SK-N-SH (cell line): ENCODE measurements around the gene RAB22A. TPM values are rescaled to one million over a fixed set of nuclear protein-coding genes. Genes with fewer than 3 reads are reported as not detected.

ENCODE experiments used
- CTCF ChIA-PET: fragments of 300-600, 350-600 bp; formaldehyde crosslinking; extraction: SDS; loops from one replicate; lab custom pipeline; 2021; lab: Yijun Ruan, JAX
- POLR2A ChIA-PET: fragments of 350-600 bp; sonication (Branson Sonifier 250); formaldehyde crosslinking; extraction: SDS; loops from one replicate; lab custom pipeline; 2020; ENCODE audit warnings: antibody characterized with exemption, inconsistent platforms; lab: Yijun Ruan, JAX
- DNase-seq: peaks from one replicate; pipeline ENCODE4 v3.0.0; 2012
- H2AFZ ChIP-seq: fragments of 200-600 bp; sonication (generic); 2 replicates; pipeline ENCODE4 v1.8.1; 2016; ENCODE audit warnings: antibody characterized with exemption, mild to moderate bottlenecking, low read depth
- H3F3A ChIP-seq: fragments of 200-600 bp; sonication (generic); replicated peaks from 2 replicates; pipeline ENCODE3; 2016; ENCODE audit warnings: antibody characterized with exemption, mild to moderate bottlenecking; ENCODE audit not compliant: insufficient read depth
- H3K27ac ChIP-seq, 2 experiments: fragments of 200-500 bp in 1 of 2; fragments of 200-600 bp in 1 of 2; sonication (Bioruptor generic) in 1 of 2; sonication (generic), shearing (Covaris generic) in 1 of 2; 2 replicates each; pipeline versions ENCODE4 v1.5.1 to v1.6.1; 2014 to 2016; ENCODE audit warnings: low read depth in 2 of 2, inconsistent platforms in 1 of 2, low read length in 1 of 2, mild to moderate bottlenecking in 1 of 2, mixed read lengths in 1 of 2
- H3K27me3 ChIP-seq: fragments of 200-600 bp; sonication (generic), shearing (Covaris generic); 2 replicates; pipeline ENCODE4 v1.6.1; 2016; ENCODE audit warnings: mixed run types; ENCODE audit not compliant: insufficient read depth
- H3K36me3 ChIP-seq, 2 experiments: fragments of 200-500 bp in 1 of 2; fragments of 200-600 bp in 1 of 2; sonication (Bioruptor generic) in 1 of 2; sonication (generic) in 1 of 2; replicated peaks in 1 of 2; 2 replicates each; pipeline versions ENCODE3 to v1.5.1; 2014 to 2016; ENCODE audit warnings: low read length in 1 of 2, mild to moderate bottlenecking in 1 of 2; ENCODE audit not compliant: insufficient read depth in 2 of 2, control insufficient read depth in 1 of 2
- H3K4me1 ChIP-seq, 2 experiments: fragments of 200-500 bp in 1 of 2; fragments of 200-600 bp in 1 of 2; sonication (Bioruptor generic) in 1 of 2; sonication (generic), shearing (Covaris generic) in 1 of 2; 2 replicates each; pipeline versions ENCODE4 v1.5.1 to v1.6.1; 2014 to 2016; ENCODE audit warnings: low read depth in 1 of 2, low read length in 1 of 2, mixed run types in 1 of 2; ENCODE audit not compliant: insufficient read depth in 2 of 2, control insufficient read depth in 1 of 2
- H3K4me2 ChIP-seq: fragments of 200-600 bp; sonication (generic), shearing (Covaris generic); 2 replicates; pipeline ENCODE4 v1.6.1; 2017; ENCODE audit warnings: mixed run types
- H3K4me3 ChIP-seq, 2 experiments: fragments of 200-500 bp in 1 of 2; fragments of 200-600 bp in 1 of 2; sonication (Bioruptor generic) in 1 of 2; sonication (generic), shearing (Covaris generic) in 1 of 2; 2 replicates each; pipeline versions ENCODE4 v1.5.1 to v1.8.1; 2014 to 2016; ENCODE audit warnings: low read depth in 2 of 2, inconsistent platforms in 1 of 2, low read length in 1 of 2, mild to moderate bottlenecking in 1 of 2, mixed read lengths in 1 of 2, moderate library complexity in 1 of 2
- H3K79me2 ChIP-seq: fragments of 200-600 bp; sonication (generic); 2 replicates; pipeline ENCODE4 v1.8.1; 2017; ENCODE audit warnings: mild to moderate bottlenecking; ENCODE audit not compliant: insufficient read depth
- H3K9ac ChIP-seq: fragments of 200-600 bp; sonication (generic); 2 replicates; pipeline ENCODE4 v1.6.1; 2017; ENCODE audit warnings: mixed run types
- H3K9me2 ChIP-seq: fragments of 200-600 bp; sonication (generic); 2 replicates; pipeline ENCODE4 v1.6.1; 2017; ENCODE audit warnings: mixed run types
- H3K9me3 ChIP-seq: fragments of 200-600 bp; sonication (generic); 2 replicates; pipeline ENCODE4 v1.6.1; 2017; ENCODE audit warnings: mixed run types, mild to moderate bottlenecking, moderate library complexity
- H4K20me1 ChIP-seq: fragments of 200-600 bp; sonication (generic); 2 replicates; pipeline ENCODE4 v1.6.1; 2017; ENCODE audit warnings: mild to moderate bottlenecking, mixed run types; ENCODE audit not compliant: insufficient read depth
- CHD2 ChIP-seq: fragments of 150-350 bp; IDR thresholded peaks from 2 replicates; pipeline ENCODE4 v1.6.1; 2018; ENCODE audit warnings: low read length; ENCODE audit not compliant: partially characterized antibody
- ELF1 ChIP-seq: IDR thresholded peaks from 2 replicates; pipeline ENCODE4 v1.4.0; 2012
- EZH2phosphoT487 ChIP-seq: fragments of 200-600 bp; sonication (generic); IDR thresholded peaks from 2 replicates; pipeline ENCODE4 v1.6.1; 2017; ENCODE audit warnings: low read depth, mixed run types, mild to moderate bottlenecking, antibody characterized with exemption, moderate library complexity, borderline replicate concordance
- FOSL2 ChIP-seq: IDR thresholded peaks from 2 replicates; pipeline ENCODE4 v1.4.0; 2012; ENCODE audit warnings: low read depth, mild to moderate bottlenecking, moderate library complexity, borderline replicate concordance
- FOXM1 ChIP-seq: IDR thresholded peaks from 2 replicates; pipeline ENCODE4 v1.4.0; 2012; ENCODE audit warnings: low read depth, mild to moderate bottlenecking
- JUND ChIP-seq: IDR thresholded peaks from 2 replicates; pipeline ENCODE4 v1.4.0; 2012
- MAX ChIP-seq: IDR thresholded peaks from 2 replicates; pipeline ENCODE4 v1.4.0; 2012; ENCODE audit warnings: low read depth
- NRF1 ChIP-seq: IDR thresholded peaks from 2 replicates; pipeline ENCODE4 v1.6.1; 2012; ENCODE audit warnings: low read depth, mild to moderate bottlenecking, low read length
- POLR2AphosphoS5 ChIP-seq: IDR thresholded peaks from 2 replicates; pipeline ENCODE4 v1.6.1; 2012; ENCODE audit warnings: low read depth, low read length
- RAD21 ChIP-seq: IDR thresholded peaks from 2 replicates; pipeline ENCODE4 v1.6.1; 2012; ENCODE audit warnings: mild to moderate bottlenecking, low read length
- RFX5 ChIP-seq: IDR thresholded peaks from 2 replicates; pipeline ENCODE4 v1.6.1; 2012; ENCODE audit warnings: mild to moderate bottlenecking, improper control_type of control experiment, low read length
- RXRA ChIP-seq: IDR thresholded peaks from 2 replicates; pipeline ENCODE4 v1.4.0; 2012; ENCODE audit warnings: low read depth, mild to moderate bottlenecking, borderline replicate concordance
- SIN3A ChIP-seq: IDR thresholded peaks from 2 replicates; pipeline ENCODE4 v1.6.1; 2012; ENCODE audit warnings: low read depth, mild to moderate bottlenecking, low read length, moderate library complexity, borderline replicate concordance
- YY1 ChIP-seq: IDR thresholded peaks from 2 replicates; pipeline ENCODE4 v1.4.0; 2012; ENCODE audit warnings: low read depth, mild to moderate bottlenecking
- ZBTB33 ChIP-seq: IDR thresholded peaks from 2 replicates; pipeline ENCODE4 v1.4.0; 2012; ENCODE audit warnings: low read depth, borderline replicate concordance
- WGBS: methylation state at CpG from one replicate; pipeline ENCODE4 v1.1.6; 2017; ENCODE audit warnings: low lambda C conversion rate; 5-methylcytosine and 5-hydroxymethylcytosine counted together
- polyA plus RNA-seq, 3 experiments: library from polyadenylated mRNA; depleted of rRNA; stranded (reverse); fragments of >200 nt; gene quantifications; 2 replicates each; pipeline ENCODE4 v1.2.3, GENCODE V29; 2012
- TF ChIP-seq, protein P1 (sequence below): fragments of 200-600 bp; sonication (generic); IDR thresholded peaks from 2 replicates; pipeline ENCODE4 v1.6.1; 2017; ENCODE audit warnings: antibody characterized with exemption, mild to moderate bottlenecking, moderate library complexity
- TF ChIP-seq, protein P2 (sequence below): IDR thresholded peaks from 2 replicates; pipeline ENCODE4 v1.6.1; 2012; ENCODE audit warnings: mild to moderate bottlenecking, low read depth, low read length, moderate library complexity
- TF ChIP-seq, protein P3 (sequence below): IDR thresholded peaks from 2 replicates; pipeline ENCODE4 v1.4.0; 2012; ENCODE audit warnings: low read depth, borderline replicate concordance

Gene RAB22A
- polyA plus RNA-seq, 1 of the 3 experiments (the other 2 are of a cell fraction): 10.7 TPM

- Histone ChIP-seq H4K20me1 (peaks cover 79% of the 10 kb centered on the region), H3K79me2 (peaks cover 99% of the 10 kb centered on the region), H3K9me2 (no peaks in the 10 kb centered on the region), H3K27ac (no peak overlapping the region), H3K4me1 (peaks cover 0 to 12% of the 10 kb centered on the region in 2 experiments; a peak in 3 of 4 replicates), H3K27me3 (no peaks in the 10 kb centered on the region), H2AFZ (no peak overlapping the region), H3K9me3 (no peaks in the 10 kb centered on the region), H3K4me3 (no peak overlapping the region), H3K36me3 (peaks cover 0 to 15% of the 10 kb centered on the region in 2 experiments), H3F3A (peaks cover under 1% of the 10 kb centered on the region), H3K9ac (no peak overlapping the region)
- ChIA-PET POLR2A (no interaction called here), CTCF (no interaction called here)
- no peak for DNase-seq
- 98% methylated on average over 5 of the region's 5 CpGs for WGBS
- TF ChIP-seq RXRA: no peak
- no peak for TF ChIP-seq EZH2phosphoT487
- TF ChIP-seq, protein P1, sequence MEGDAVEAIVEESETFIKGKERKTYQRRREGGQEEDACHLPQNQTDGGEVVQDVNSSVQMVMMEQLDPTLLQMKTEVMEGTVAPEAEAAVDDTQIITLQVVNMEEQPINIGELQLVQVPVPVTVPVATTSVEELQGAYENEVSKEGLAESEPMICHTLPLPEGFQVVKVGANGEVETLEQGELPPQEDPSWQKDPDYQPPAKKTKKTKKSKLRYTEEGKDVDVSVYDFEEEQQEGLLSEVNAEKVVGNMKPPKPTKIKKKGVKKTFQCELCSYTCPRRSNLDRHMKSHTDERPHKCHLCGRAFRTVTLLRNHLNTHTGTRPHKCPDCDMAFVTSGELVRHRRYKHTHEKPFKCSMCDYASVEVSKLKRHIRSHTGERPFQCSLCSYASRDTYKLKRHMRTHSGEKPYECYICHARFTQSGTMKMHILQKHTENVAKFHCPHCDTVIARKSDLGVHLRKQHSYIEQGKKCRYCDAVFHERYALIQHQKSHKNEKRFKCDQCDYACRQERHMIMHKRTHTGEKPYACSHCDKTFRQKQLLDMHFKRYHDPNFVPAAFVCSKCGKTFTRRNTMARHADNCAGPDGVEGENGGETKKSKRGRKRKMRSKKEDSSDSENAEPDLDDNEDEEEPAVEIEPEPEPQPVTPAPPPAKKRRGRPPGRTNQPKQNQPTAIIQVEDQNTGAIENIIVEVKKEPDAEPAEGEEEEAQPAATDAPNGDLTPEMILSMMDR: no peak
- no peak for TF ChIP-seq YY1
- no peak for TF ChIP-seq CHD2
- no peak for TF ChIP-seq FOSL2
- TF ChIP-seq, protein P2, sequence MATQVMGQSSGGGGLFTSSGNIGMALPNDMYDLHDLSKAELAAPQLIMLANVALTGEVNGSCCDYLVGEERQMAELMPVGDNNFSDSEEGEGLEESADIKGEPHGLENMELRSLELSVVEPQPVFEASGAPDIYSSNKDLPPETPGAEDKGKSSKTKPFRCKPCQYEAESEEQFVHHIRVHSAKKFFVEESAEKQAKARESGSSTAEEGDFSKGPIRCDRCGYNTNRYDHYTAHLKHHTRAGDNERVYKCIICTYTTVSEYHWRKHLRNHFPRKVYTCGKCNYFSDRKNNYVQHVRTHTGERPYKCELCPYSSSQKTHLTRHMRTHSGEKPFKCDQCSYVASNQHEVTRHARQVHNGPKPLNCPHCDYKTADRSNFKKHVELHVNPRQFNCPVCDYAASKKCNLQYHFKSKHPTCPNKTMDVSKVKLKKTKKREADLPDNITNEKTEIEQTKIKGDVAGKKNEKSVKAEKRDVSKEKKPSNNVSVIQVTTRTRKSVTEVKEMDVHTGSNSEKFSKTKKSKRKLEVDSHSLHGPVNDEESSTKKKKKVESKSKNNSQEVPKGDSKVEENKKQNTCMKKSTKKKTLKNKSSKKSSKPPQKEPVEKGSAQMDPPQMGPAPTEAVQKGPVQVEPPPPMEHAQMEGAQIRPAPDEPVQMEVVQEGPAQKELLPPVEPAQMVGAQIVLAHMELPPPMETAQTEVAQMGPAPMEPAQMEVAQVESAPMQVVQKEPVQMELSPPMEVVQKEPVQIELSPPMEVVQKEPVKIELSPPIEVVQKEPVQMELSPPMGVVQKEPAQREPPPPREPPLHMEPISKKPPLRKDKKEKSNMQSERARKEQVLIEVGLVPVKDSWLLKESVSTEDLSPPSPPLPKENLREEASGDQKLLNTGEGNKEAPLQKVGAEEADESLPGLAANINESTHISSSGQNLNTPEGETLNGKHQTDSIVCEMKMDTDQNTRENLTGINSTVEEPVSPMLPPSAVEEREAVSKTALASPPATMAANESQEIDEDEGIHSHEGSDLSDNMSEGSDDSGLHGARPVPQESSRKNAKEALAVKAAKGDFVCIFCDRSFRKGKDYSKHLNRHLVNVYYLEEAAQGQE: no peak
- TF ChIP-seq, protein P3, sequence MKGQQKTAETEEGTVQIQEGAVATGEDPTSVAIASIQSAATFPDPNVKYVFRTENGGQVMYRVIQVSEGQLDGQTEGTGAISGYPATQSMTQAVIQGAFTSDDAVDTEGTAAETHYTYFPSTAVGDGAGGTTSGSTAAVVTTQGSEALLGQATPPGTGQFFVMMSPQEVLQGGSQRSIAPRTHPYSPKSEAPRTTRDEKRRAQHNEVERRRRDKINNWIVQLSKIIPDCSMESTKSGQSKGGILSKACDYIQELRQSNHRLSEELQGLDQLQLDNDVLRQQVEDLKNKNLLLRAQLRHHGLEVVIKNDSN: no peak
- no peak for TF ChIP-seq FOXM1
- TF ChIP-seq POLR2AphosphoS5: no peak
- no peak for TF ChIP-seq JUND
- no peak for TF ChIP-seq NRF1
- no peak for TF ChIP-seq ELF1
- TF ChIP-seq MAX: no peak
- no peak for TF ChIP-seq RFX5
- TF ChIP-seq RAD21: no peak
- TF ChIP-seq ZBTB33: no peak
- TF ChIP-seq SIN3A: no peak
- TF ChIP-seq, all 33 proteins: peak for 0
- no peak overlapping the region for H3K4me2 ChIP-seq
Measured at GRCh38 chr20:58398254-58398653, 88.7 kb downstream of the RAB22A start.
